ENCODE measurements around the gene MYLK4.

The MYLK4 gene

DNA sequence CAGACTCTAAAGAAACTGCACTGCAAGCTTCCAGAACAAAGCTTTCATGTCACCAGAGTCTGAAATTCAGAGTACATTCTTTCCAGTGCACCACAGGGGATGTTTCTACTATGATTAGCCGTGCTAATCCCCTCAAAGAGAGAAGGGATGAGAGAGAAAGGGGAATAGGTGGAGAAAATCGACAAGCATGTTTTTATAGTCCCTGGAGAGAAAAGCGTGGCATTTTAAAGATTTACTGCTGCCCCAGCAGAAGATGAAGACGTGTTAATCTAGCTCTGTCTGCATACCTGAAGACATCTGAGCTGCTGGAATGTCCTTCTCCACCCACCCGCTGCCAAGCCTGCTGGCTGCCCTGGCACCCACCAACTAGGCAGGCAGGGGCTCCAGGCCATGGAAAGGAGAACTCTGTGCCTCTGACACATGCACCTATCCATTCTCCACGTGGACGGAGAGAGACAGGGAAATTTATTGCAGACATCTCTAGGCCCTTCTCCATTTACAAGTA lies 4.1 kb downstream of the MYLK4 start:
- H3K27ac ChIP-seq = peak overlapping the region; percentile 87; the same call in 1 of the 2 replicates

DNA sequence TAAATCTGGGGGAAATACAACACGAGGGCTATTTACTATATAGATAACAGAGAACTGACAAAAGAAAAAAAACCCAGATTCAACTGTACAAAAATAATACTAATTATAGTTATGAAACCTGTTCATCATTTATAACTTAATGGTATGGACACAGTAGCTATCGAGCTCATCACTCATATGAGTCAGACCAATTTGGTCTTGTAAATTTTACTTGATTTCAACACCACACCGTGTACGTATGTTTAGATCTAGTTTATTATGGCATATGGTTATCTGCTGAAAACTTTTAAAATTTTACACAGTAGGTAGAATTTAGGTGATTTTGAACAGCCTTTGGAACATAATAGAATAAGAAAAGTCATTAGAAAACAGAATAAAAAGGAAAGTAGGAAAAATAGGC lies 5.5 kb downstream of the MYLK4 start:
- TF ChIP-seq, protein P1, sequence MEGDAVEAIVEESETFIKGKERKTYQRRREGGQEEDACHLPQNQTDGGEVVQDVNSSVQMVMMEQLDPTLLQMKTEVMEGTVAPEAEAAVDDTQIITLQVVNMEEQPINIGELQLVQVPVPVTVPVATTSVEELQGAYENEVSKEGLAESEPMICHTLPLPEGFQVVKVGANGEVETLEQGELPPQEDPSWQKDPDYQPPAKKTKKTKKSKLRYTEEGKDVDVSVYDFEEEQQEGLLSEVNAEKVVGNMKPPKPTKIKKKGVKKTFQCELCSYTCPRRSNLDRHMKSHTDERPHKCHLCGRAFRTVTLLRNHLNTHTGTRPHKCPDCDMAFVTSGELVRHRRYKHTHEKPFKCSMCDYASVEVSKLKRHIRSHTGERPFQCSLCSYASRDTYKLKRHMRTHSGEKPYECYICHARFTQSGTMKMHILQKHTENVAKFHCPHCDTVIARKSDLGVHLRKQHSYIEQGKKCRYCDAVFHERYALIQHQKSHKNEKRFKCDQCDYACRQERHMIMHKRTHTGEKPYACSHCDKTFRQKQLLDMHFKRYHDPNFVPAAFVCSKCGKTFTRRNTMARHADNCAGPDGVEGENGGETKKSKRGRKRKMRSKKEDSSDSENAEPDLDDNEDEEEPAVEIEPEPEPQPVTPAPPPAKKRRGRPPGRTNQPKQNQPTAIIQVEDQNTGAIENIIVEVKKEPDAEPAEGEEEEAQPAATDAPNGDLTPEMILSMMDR (conservative IDR thresholded peaks at IDR 0.05) = no peak
- H3K27ac ChIP-seq = peak overlapping the region; percentile 87

More for the DNA sequence above, 4.1 kb downstream of the MYLK4 start:
- TF ChIP-seq, protein P1 (conservative IDR thresholded peaks at IDR 0.05) = no peak

DNA sequence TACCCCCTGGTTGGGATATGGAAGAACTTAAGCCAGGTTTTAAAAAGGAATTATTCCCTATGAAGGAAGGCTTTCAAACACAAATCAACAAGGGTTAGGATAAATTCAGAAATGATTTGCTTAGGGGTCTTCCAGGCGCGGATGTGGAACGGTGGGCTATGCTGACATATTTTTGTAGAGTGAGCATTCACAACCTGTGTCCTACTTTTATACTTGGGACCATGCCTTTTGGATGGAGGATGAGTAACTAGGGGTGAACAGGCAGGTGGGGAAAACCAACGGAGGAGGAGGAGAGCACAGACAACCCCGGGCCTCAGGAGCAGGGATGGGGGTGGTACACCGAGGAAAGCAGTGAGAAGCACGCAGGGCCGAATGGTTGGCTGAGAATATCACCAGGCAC lies 5.9 kb downstream of the MYLK4 start:
- peak overlapping the region; percentile 87 for H3K27ac ChIP-seq
- TF ChIP-seq, protein P1 (conservative IDR thresholded peaks at IDR 0.05) = no peak

DNA sequence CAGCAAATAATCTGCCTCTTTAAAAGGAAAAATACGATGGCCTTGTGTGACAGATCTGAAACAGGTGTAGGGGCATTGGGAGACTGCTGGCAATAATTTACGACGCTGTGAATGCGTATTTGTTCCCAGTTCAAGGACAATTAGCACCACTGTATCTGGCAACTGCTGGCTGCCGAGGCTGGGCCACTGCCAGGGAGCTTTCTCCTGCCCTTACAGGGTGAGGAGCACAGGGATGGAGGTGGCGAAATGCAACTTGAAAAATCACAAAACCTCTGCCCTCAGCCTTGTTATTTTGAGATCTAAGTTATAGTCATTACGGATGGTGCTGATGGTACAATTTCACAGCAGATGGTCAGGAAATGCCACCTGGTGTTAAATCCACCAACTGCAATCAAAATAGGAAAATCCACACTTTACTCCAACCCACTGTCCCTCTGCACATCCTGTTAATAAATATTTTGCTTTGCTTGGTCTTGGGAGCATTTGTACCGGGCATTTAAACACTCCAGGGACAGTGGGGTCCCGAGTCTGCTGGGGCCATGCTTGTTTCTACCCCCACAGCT lies 6.4 kb downstream of the MYLK4 start:
- H3K27ac ChIP-seq = peak overlapping the region; percentile 87
- TF ChIP-seq, protein P1 (conservative IDR thresholded peaks at IDR 0.05) = peak; percentile 42

DNA sequence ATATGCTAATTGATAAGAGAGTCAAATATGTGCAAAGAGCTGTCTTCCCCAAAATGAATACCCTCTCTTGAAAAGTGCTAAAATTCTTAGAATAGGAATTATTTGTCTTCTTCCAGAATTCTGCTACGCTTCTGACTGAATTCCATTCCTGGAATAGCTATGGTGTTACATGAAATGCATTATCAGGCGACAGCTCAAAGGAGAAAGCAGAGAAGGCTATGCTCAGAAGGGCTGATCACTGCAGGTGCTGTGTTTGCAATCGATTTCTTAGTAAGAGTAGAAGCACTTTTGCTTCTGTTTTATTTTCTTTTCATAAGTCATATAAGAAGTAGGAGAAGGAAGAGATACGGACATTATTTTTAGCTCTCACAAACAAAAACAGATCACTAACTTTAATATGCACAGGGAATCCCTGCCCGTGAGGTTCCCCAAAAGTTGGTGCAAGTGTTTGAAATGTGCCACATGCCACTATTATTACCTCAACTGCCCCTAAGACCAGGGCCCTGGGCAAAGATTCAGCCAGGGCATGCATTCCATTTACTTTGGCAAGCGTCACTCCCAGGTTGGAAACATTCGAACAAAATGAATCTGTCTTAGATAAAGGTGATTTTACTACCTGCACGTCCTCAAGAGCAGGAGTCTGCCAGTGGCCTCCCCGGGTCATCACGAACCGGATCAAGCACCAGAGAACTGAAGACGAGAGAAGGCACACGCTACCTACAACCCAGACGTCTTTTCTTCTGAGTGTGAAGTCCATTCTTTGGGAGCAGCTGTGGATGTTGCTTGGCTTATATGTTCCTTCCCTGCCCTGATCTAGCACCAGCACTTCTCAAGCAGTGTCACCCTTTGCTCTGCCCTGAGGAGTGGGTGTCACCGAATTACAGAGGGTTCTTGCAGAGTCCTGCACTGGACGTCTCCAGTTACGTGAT lies 7.2 kb downstream of the MYLK4 start:
- TF ChIP-seq, protein P1 (conservative IDR thresholded peaks at IDR 0.05) = no peak
- H3K27ac ChIP-seq = peak overlapping the region; percentile 87

DNA sequence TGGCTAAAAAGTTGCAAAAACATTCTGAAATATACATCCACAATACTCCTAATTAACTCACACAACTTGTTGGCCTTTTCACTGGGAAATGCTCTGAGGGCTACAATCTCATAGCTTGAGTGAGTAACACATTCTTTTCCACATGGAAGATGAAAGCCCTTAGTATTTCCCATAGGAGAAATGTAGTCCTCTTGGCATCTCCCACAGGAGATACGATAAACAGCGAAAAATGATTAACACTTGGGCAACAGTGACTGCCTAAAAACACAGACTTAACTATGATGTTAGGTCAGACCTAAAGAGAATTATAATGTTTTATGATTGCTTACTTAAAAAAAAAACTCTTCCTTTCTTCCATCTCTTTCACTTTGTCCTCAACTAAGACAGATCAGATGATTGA lies 9.0 kb downstream of the MYLK4 start:
- H3K27ac ChIP-seq = no peak overlapping the region
- TF ChIP-seq, protein P1 (conservative IDR thresholded peaks at IDR 0.05) = no peak

DNA sequence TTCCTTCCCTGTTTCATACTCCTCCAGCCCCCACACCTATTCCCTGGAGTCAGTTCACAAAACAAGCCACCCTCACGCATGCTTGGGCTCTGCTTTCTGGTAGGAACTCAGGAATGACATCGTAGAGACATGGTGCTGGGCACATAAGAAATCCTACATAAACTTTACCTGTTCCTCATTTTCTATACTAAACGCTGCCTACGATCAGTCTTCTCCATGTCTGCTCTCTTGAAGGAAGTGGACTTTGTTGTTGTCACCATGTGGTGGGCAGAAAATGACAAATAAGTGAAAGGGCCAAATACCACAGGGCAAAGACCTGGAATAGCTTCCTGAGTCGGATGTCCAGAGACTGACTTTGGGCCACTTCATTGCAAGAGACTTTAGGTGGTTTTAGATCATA lies 10.1 kb downstream of the MYLK4 start:
- no peak overlapping the region for H3K27ac ChIP-seq
- TF ChIP-seq, protein P1 (conservative IDR thresholded peaks at IDR 0.05) = no peak
